GM19463 (cell line): Measurements from ENCODE around the gene ITCH.
"Not testable (repeated sequence)": the region's sequence is repeated elsewhere in the genome, so short reads cannot be mapped to it uniquely, and the experiment has no call there.

Source experiments
- ATAC-seq: cut with Tn5 transposase; IDR thresholded peaks from one replicate; pipeline ENCODE4 v1.9.1; 2021; ENCODE audit warnings: mild to moderate bottlenecking, moderate library complexity; ENCODE audit not compliant: unreplicated experiment

The ITCH gene

GRCh38 chr20:34412453-34412852 lies 49.4 kb downstream of the ITCH start:
- ATAC-seq = no peak

- ATAC-seq = not testable (repeated sequence)
Observed at GRCh38 chr20:34414525-34414924, 51.5 kb downstream of the ITCH start.

- ATAC-seq = no peak
Observed at GRCh38 chr20:34415079-34415478, 52.0 kb downstream of the ITCH start.

- no peak for ATAC-seq
Observed at GRCh38 chr20:34420146-34420545, 57.1 kb downstream of the ITCH start.

- ATAC-seq = no peak
Observed at GRCh38 chr20:34420975-34421374, 57.9 kb downstream of the ITCH start.

GRCh38 chr20:34421766-34422466 lies 58.8 kb downstream of the ITCH start:
- ATAC-seq = no peak

- ATAC-seq = not testable (repeated sequence)
Observed at GRCh38 chr20:34425032-34425690, 62.1 kb downstream of the ITCH start.

- ATAC-seq = no peak
Observed at GRCh38 chr20:34426026-34426425, 63.0 kb downstream of the ITCH start.

- ATAC-seq = no peak
Observed at GRCh38 chr20:34427331-34427730, 64.3 kb downstream of the ITCH start.

- no peak for ATAC-seq
Observed at GRCh38 chr20:34427784-34428183, 64.7 kb downstream of the ITCH start.

- ATAC-seq = no peak
Observed at GRCh38 chr20:34431168-34431567, 68.1 kb downstream of the ITCH start.

GRCh38 chr20:34432663-34433062 lies 69.6 kb downstream of the ITCH start:
- ATAC-seq = not testable (repeated sequence)

GRCh38 chr20:34433391-34433790 lies 70.3 kb downstream of the ITCH start:
- no peak for ATAC-seq

- no peak for ATAC-seq
Observed at GRCh38 chr20:34435589-34435988, 72.5 kb downstream of the ITCH start.

GRCh38 chr20:34437330-34437986 lies 74.4 kb downstream of the ITCH start:
- no peak for ATAC-seq

- ATAC-seq = no peak
Observed at GRCh38 chr20:34439168-34439567, 76.1 kb downstream of the ITCH start.

- ATAC-seq = not testable (repeated sequence)
Observed at GRCh38 chr20:34441423-34441822, 78.3 kb downstream of the ITCH start.

GRCh38 chr20:34443546-34443945 lies 80.5 kb downstream of the ITCH start:
- no peak for ATAC-seq

- ATAC-seq = no peak
Observed at GRCh38 chr20:34445177-34446065, 82.3 kb downstream of the ITCH start.

- ATAC-seq = no peak
Observed at GRCh38 chr20:34448517-34448916, 85.4 kb downstream of the ITCH start.
